OCI-LY7 (cell line): ENCODE measurements around the gene EYA2. TPM values are rescaled to one million over a fixed set of nuclear protein-coding genes. Genes with fewer than 3 reads are reported as not detected.

ENCODE experiments used
- BruUV-seq: library from RNA; stranded (reverse); fragments of 400-500 nt; replicated peaks from 2 replicates; lab custom pipeline; 2021; lab: Mats Ljungman, UMichigan
- CTCF ChIA-PET: fragments of 300-600 bp; sonication (Branson Sonifier 250); formaldehyde crosslinking; loops from one replicate; lab custom pipeline; 2022; ENCODE audit warnings: antibody characterized with exemption; ENCODE audit not compliant: unreplicated experiment; lab: Charles Lee
- POLR2A ChIA-PET: fragments of 300-600 bp; sonication (Branson Sonifier 250); formaldehyde crosslinking; loops from one replicate; lab custom pipeline; 2022; ENCODE audit warnings: antibody characterized with exemption; lab: Charles Lee
- DNase-seq: peaks from one replicate; pipeline ENCODE4 v3.0.0-alpha.2; 2015; ENCODE audit warnings: low spot score
- H2AFZ ChIP-seq: fragments of 200-600 bp; sonication (generic), shearing (Covaris generic); 2 replicates; pipeline ENCODE4 v1.6.1; 2014; ENCODE audit warnings: mild to moderate bottlenecking, antibody characterized with exemption, low read length, moderate library complexity
- H3K27ac ChIP-seq: fragments of 200-600 bp; sonication (generic); 2 replicates; pipeline ENCODE4 v1.5.1; 2014; ENCODE audit warnings: mixed run types, low read depth, mild to moderate bottlenecking, moderate library complexity, low read length, inconsistent platforms; ENCODE audit not compliant: poor library complexity, severe bottlenecking
- H3K36me3 ChIP-seq: fragments of 200-600 bp; sonication (generic); 2 replicates; pipeline ENCODE4 v1.6.1; 2014; ENCODE audit warnings: mild to moderate bottlenecking, antibody characterized with exemption, low read length, moderate library complexity, mixed read lengths; ENCODE audit not compliant: insufficient read depth
- H3K4me1 ChIP-seq: fragments of 200-600 bp; sonication (generic); 2 replicates; pipeline ENCODE4 v1.5.1; 2014; ENCODE audit warnings: mild to moderate bottlenecking, low read length; ENCODE audit not compliant: insufficient read depth, poor library complexity, severe bottlenecking
- H3K4me2 ChIP-seq: fragments of 200-600 bp; sonication (generic); 2 replicates; pipeline ENCODE4 v1.6.1; 2014; ENCODE audit warnings: mild to moderate bottlenecking, low read length
- H3K4me3 ChIP-seq: fragments of 200-600 bp; sonication (generic); 2 replicates; pipeline ENCODE4 v1.5.1; 2014; ENCODE audit warnings: mild to moderate bottlenecking, low read depth, low read length; ENCODE audit not compliant: poor library complexity, severe bottlenecking
- H3K79me2 ChIP-seq: fragments of 200-600 bp; sonication (generic); 2 replicates; pipeline ENCODE4 v1.6.1; 2016; ENCODE audit warnings: low read depth, mild to moderate bottlenecking, low read length, moderate library complexity, mixed read lengths; ENCODE audit not compliant: insufficient read depth
- H3K9me2 ChIP-seq: fragments of 200-600 bp; sonication (generic); 2 replicates; pipeline ENCODE4 v1.6.1; 2016; ENCODE audit warnings: mild to moderate bottlenecking, low read length, mixed read lengths; ENCODE audit not compliant: insufficient read depth
- H3K9me3 ChIP-seq: fragments of 200-600 bp; sonication (generic); 2 replicates; pipeline ENCODE4 v1.6.1; 2014; ENCODE audit warnings: mild to moderate bottlenecking, mixed run types, low read length, mixed read lengths
- H4K20me1 ChIP-seq: fragments of 200-600 bp; sonication (generic); 2 replicates; pipeline ENCODE4 v1.6.1; 2014; ENCODE audit warnings: mild to moderate bottlenecking, antibody characterized with exemption, low read length, moderate library complexity, mixed read lengths; ENCODE audit not compliant: insufficient read depth
- EZH2phosphoT487 ChIP-seq: fragments of 200-600 bp; sonication (generic); IDR thresholded peaks from 2 replicates; pipeline ENCODE4 v1.6.1; 2018; ENCODE audit warnings: low read depth, borderline replicate concordance, mild to moderate bottlenecking, mixed run types, antibody characterized with exemption, low read length, moderate library complexity, mixed read lengths
- intact Hi-C: fragments of 100-400 bp; cut with micrococcal nuclease; formaldehyde crosslinking; loops from one replicate; pipeline ENCODE4 v1.10.0; 2022; ENCODE audit not compliant: unreplicated experiment
- total RNA-seq, 2 experiments: library from RNA; depleted of rRNA in 1 of 2; stranded (reverse); fragments of >200 nt in 1 of 2; shearing (Covaris generic) in 1 of 2; gene quantifications; 2 replicates each; pipeline ENCODE4 v1.2.3, GENCODE V29; 2014 to 2022
- TF ChIP-seq, protein P1 (sequence below): fragments of 200-600 bp; sonication (generic); conservative IDR thresholded peaks from 2 replicates; pipeline ENCODE4 v1.5.1; 2014; ENCODE audit warnings: mild to moderate bottlenecking, antibody characterized with exemption, low read length, moderate library complexity, mixed read lengths

The EYA2 gene
- total RNA-seq, 2 experiments from 2014 or later = not detected

DNA sequence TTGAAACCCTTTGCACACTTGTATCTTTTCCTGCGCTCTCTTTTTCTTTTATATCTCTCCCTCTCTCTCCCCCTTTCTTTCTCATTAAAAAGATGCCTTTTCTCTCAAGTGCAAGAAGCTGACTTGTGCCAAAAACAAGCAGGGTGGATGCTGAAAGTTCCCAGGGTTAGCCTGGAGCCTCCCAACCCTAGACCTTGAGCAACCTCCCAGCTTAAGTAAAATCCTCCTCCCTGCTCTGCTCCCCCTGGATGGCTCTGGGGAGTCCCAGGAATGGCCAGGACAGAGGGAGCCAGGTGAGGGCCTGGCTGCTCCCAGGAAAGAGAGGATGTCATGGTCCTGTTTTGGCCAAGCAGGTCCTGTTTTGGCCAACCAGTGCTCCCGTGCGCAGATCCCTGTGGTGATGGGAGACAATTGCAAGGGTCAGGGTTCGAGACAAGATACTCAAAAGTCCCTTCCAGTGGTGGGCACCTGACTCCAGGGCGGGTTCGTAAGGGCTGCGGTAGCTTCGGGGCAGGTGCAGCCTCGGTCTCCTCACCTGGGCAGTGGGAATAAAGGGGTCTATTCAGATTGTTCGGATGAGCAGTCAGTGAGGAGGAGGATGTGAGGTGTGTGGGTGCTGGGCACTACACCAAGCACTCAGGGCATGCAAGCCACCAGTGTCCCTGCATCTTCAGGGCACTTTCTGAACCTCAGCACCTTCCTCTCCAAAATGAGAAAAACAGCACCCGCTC is 49.4 kb downstream of the EYA2 start:
- Histone ChIP-seq H3K36me3 (no peaks in the 10 kb centered on the region), H3K9me2 (no peaks in the 10 kb centered on the region), H3K4me1 (no peaks in the 10 kb centered on the region), H3K9me3 (no peaks in the 10 kb centered on the region), H3K27ac (no peak overlapping the region), H4K20me1 (no peaks in the 10 kb centered on the region), H3K4me3 (no peak overlapping the region), H3K4me2 (no peak overlapping the region), H2AFZ (no peak overlapping the region), H3K79me2 (no peaks in the 10 kb centered on the region)
- TF ChIP-seq, protein P1, sequence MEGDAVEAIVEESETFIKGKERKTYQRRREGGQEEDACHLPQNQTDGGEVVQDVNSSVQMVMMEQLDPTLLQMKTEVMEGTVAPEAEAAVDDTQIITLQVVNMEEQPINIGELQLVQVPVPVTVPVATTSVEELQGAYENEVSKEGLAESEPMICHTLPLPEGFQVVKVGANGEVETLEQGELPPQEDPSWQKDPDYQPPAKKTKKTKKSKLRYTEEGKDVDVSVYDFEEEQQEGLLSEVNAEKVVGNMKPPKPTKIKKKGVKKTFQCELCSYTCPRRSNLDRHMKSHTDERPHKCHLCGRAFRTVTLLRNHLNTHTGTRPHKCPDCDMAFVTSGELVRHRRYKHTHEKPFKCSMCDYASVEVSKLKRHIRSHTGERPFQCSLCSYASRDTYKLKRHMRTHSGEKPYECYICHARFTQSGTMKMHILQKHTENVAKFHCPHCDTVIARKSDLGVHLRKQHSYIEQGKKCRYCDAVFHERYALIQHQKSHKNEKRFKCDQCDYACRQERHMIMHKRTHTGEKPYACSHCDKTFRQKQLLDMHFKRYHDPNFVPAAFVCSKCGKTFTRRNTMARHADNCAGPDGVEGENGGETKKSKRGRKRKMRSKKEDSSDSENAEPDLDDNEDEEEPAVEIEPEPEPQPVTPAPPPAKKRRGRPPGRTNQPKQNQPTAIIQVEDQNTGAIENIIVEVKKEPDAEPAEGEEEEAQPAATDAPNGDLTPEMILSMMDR = no peak
- no peak for TF ChIP-seq EZH2phosphoT487
- no TSS peak for BruUV-seq
- intact Hi-C loops = no loop called here
- ChIA-PET POLR2A (interaction anchor here (0.7 kb wide), 1 partner anchor 243 kb away, joined by 3 read pairs; no protein-coding TSS in a partner anchor), CTCF (no interaction called here)
- DNase-seq = no peak

DNA sequence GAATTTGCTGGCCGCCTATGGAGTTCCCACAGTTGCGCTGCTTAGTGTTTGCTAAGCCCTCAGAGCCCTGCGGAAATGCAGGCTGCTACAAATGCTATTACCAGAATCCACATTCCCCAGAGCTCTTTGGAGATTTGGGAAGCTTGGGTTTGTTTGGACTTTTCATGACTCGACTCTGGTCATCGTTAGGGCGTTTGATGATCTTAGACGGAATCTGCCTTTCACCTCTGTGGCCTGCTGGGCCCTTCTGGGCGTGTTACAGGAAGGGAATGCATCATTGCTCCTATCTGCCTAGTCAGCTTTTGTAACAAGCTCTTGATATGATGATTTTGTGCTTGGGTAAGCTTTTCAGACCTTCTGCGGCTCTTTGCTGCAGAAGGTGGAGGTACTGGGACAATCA is 50.8 kb downstream of the EYA2 start:
- BruUV-seq = no TSS peak
- Histone ChIP-seq H3K79me2 (no peaks in the 10 kb centered on the region), H2AFZ (no peak overlapping the region), H4K20me1 (no peaks in the 10 kb centered on the region), H3K4me1 (no peaks in the 10 kb centered on the region), H3K4me2 (no peak overlapping the region), H3K27ac (no peak overlapping the region), H3K36me3 (no peaks in the 10 kb centered on the region), H3K4me3 (no peak overlapping the region), H3K9me2 (no peaks in the 10 kb centered on the region), H3K9me3 (no peaks in the 10 kb centered on the region)
- ChIA-PET CTCF (no interaction called here), POLR2A (no interaction called here)
- TF ChIP-seq, protein P1 = no peak
- TF ChIP-seq EZH2phosphoT487 = no peak
- intact Hi-C loops = no loop called here
- DNase-seq = no peak

DNA sequence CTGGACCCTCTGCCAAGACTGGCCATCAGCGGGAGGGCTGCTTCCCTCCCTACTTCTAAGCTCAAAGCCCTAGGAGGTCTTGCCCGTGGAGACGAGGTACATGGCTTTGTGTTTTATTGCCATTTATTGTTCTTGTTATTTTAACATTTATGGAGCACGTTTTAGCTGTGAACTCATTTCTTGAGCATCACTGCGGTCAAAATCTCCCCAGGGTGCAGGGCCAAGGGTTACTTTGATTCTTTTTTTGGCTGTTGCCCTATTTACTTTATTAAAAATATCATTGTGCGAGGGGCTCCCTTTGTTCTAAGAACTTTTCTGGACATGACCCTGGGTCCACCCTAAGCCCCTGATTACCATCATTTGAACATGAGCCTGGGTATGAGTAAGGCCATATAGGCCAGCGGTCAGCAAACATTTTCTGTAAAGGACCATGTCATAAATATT is 51.6 kb downstream of the EYA2 start:
- BruUV-seq = no TSS peak
- intact Hi-C loops = no loop called here
- CTCF ChIA-PET = no interaction called here

More for the DNA sequence above, 51.6 kb downstream of the EYA2 start:
- Histone ChIP-seq H4K20me1 (no peaks in the 10 kb centered on the region), H3K9me3 (no peaks in the 10 kb centered on the region), H3K4me2 (no peak overlapping the region), H3K36me3 (no peaks in the 10 kb centered on the region), H3K4me3 (no peak overlapping the region), H3K4me1 (no peaks in the 10 kb centered on the region), H2AFZ (no peak overlapping the region), H3K9me2 (no peaks in the 10 kb centered on the region), H3K79me2 (no peaks in the 10 kb centered on the region), H3K27ac (no peak overlapping the region)
- no peak for DNase-seq
- TF ChIP-seq EZH2phosphoT487 = no peak
- TF ChIP-seq, protein P1 = no peak
- POLR2A ChIA-PET = interaction anchor here (0.8 kb wide), 1 partner anchor 20 kb away, joined by 3 read pairs; no protein-coding TSS in a partner anchor
